Neural progenitor cell (in vitro differentiated cells): Measurements from ENCODE around the gene KRT8.

Experiments used
- EZH2 ChIP-seq: fragments of 200-600 bp; sonication (generic); IDR thresholded peaks from 2 replicates; pipeline ENCODE4 v1.6.1; 2017; ENCODE audit warnings: antibody characterized with exemption, mild to moderate bottlenecking, moderate library complexity
- TF ChIP-seq, protein P1 (sequence below): fragments of 200-600 bp; sonication (generic); IDR thresholded peaks from 2 replicates; pipeline ENCODE4 v1.5.1; 2017; ENCODE audit warnings: antibody characterized with exemption, mild to moderate bottlenecking

DNA sequence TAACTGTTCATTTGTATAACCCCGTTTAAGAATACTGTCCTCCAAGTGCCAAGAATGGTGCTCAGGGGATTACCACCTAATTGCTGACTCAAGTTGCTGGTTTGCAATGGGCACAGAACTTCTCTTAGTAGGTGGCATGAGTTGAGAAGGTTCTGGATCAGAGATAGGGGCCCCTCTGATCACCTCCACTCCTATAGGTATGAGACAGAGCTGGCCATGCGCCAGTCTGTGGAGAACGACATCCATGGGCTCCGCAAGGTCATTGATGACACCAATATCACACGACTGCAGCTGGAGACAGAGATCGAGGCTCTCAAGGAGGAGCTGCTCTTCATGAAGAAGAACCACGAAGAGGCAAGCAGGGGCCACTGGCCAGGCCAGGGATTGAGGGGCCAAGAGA is 45.7 kb upstream of the KRT8 start:
- TF ChIP-seq, protein P1, sequence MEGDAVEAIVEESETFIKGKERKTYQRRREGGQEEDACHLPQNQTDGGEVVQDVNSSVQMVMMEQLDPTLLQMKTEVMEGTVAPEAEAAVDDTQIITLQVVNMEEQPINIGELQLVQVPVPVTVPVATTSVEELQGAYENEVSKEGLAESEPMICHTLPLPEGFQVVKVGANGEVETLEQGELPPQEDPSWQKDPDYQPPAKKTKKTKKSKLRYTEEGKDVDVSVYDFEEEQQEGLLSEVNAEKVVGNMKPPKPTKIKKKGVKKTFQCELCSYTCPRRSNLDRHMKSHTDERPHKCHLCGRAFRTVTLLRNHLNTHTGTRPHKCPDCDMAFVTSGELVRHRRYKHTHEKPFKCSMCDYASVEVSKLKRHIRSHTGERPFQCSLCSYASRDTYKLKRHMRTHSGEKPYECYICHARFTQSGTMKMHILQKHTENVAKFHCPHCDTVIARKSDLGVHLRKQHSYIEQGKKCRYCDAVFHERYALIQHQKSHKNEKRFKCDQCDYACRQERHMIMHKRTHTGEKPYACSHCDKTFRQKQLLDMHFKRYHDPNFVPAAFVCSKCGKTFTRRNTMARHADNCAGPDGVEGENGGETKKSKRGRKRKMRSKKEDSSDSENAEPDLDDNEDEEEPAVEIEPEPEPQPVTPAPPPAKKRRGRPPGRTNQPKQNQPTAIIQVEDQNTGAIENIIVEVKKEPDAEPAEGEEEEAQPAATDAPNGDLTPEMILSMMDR: no peak
- no peak for TF ChIP-seq EZH2
